OCI-LY1 (cell line): ENCODE measurements around the gene PFDN4.

Source experiments
- EZH2 ChIP-seq: fragments of 200-600 bp; sonication (generic), shearing (Covaris generic); IDR thresholded peaks from 2 replicates; pipeline ENCODE4 v1.8.0; 2017; ENCODE audit warnings: borderline replicate concordance, mixed run types, mild to moderate bottlenecking, antibody characterized with exemption, low read length, moderate library complexity, mixed read lengths
- TF ChIP-seq, protein P1 (sequence below): fragments of 200-600 bp; sonication (generic), shearing (Covaris generic); IDR thresholded peaks from 2 replicates; pipeline ENCODE4 v1.5.1; 2017; ENCODE audit warnings: mild to moderate bottlenecking, antibody characterized with exemption, low read length, moderate library complexity, mixed read lengths

DNA sequence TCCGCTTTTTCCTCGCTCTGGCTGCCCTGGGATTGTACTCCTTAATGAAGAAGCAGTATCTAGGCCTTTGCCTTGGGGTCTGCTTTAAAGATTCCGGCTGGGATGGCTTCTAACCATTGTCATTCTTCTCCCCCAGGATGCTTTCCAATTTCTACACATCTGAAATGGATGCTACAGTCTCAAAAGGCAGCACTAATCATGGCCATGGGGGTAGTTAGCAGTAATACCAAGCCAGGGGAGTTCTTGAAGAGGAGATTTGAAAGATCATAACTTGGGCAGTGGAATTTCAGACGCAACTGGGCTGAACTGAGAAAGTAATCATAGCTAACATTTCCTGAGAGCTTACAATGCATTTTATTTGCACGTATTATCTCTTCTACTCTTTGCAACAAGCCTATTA, 3.4 kb upstream of the PFDN4 start:
- TF ChIP-seq EZH2 = no peak
- TF ChIP-seq, protein P1, sequence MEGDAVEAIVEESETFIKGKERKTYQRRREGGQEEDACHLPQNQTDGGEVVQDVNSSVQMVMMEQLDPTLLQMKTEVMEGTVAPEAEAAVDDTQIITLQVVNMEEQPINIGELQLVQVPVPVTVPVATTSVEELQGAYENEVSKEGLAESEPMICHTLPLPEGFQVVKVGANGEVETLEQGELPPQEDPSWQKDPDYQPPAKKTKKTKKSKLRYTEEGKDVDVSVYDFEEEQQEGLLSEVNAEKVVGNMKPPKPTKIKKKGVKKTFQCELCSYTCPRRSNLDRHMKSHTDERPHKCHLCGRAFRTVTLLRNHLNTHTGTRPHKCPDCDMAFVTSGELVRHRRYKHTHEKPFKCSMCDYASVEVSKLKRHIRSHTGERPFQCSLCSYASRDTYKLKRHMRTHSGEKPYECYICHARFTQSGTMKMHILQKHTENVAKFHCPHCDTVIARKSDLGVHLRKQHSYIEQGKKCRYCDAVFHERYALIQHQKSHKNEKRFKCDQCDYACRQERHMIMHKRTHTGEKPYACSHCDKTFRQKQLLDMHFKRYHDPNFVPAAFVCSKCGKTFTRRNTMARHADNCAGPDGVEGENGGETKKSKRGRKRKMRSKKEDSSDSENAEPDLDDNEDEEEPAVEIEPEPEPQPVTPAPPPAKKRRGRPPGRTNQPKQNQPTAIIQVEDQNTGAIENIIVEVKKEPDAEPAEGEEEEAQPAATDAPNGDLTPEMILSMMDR = no peak
